ENCODE data around the gene RNF103. TPM values are rescaled to one million over a fixed set of nuclear protein-coding genes. Genes with fewer than 3 reads are reported as not detected.

RNF103 gene
- polyA plus RNA-seq, 3 donors: 1.0 to 31.9 (median 2.2) TPM

GRCh38 chr2:86636842-86637241 lies 13.2 kb upstream of the RNF103 start:
- no peaks in the 10 kb centered on the region for H3K27me3 ChIP-seq (ENCODE audit: control insufficient read depth in 2 of 2, insufficient read depth in 2 of 2, low read length in 2 of 2)
- H4K20me1 ChIP-seq (ENCODE audit: insufficient read depth, low read length): no peaks in the 10 kb centered on the region
- WGBS (ENCODE audit: insufficient coverage): 81% methylated on average over 4 of the region's 5 CpGs
- H3K9ac ChIP-seq (ENCODE audit: insufficient read depth, low read length, poor library complexity, severe bottlenecking): no peak overlapping the region
- TF ChIP-seq CTCF (IDR thresholded peaks at IDR 0.05): no peak
- no peaks in the 10 kb centered on the region for H3K36me3 ChIP-seq (replicated peaks in 1 of 2; ENCODE audit: control insufficient read depth in 1 of 2, insufficient read depth in 2 of 2, low read length in 2 of 2)
- H3K27ac Mint-ChIP-seq: no peak overlapping the region
- no peaks in the 10 kb centered on the region for H3K36me3 Mint-ChIP-seq
- H2AFZ ChIP-seq (ENCODE audit: insufficient read depth, low read depth, low read length, poor library complexity, severe bottlenecking): no peak overlapping the region
- no peak overlapping the region for H3K4me2 ChIP-seq (replicated peaks; ENCODE audit: extremely low read depth, low read length, poor library complexity, severe bottlenecking)
- H3K4me1 Mint-ChIP-seq: no peaks in the 10 kb centered on the region
- no peak for DNase-seq
- H3K27me3 Mint-ChIP-seq (ENCODE audit: low read depth in 3 of 3): peaks cover 0 to 4% (median 4%) of the 10 kb centered on the region in 3 donors
- H3K4me3 ChIP-seq (replicated peaks in 1 of 3; ENCODE audit: low read depth in 2 of 3, low read length in 3 of 3): no peak overlapping the region
- H3K9me3 ChIP-seq (replicated peaks in 1 of 2; ENCODE audit: control insufficient read depth in 1 of 2, insufficient read depth in 1 of 2, low read length in 2 of 2): peaks cover 0 to 3% of the 10 kb centered on the region in 2 donors
- intact Hi-C loops (cut with micrococcal nuclease): no loop called here
- H3K79me2 ChIP-seq (ENCODE audit: insufficient read depth, low read length): no peaks in the 10 kb centered on the region
- no peak overlapping the region for H3K27ac ChIP-seq (ENCODE audit: low read depth in 1 of 2, low read length in 2 of 2)
- no peaks in the 10 kb centered on the region for H3K4me1 ChIP-seq (ENCODE audit: control insufficient read depth in 1 of 2, insufficient read depth in 2 of 2, low read length in 2 of 2)
- H3K4me3 Mint-ChIP-seq: no peak overlapping the region
- peaks cover 4 to 12% (median 10%) of the 10 kb centered on the region in 7 donors for H3K9me3 Mint-ChIP-seq

GRCh38 chr2:86634352-86634751 lies 10.7 kb upstream of the RNF103 start:
- Mint-ChIP-seq H3K27ac (no peak overlapping the region), H3K27me3 (ENCODE audit: low read depth in 3 of 3) (peaks cover 0 to 4% (median 4%) of the 10 kb centered on the region in 3 donors), H3K4me1 (no peaks in the 10 kb centered on the region), H3K4me3 (no peak overlapping the region), H3K36me3 (no peaks in the 10 kb centered on the region), H3K9me3 (peaks cover 0 to 5% (median 0%) of the 10 kb centered on the region in 7 donors)
- no peak overlapping the region for H3K4me3 ChIP-seq (replicated peaks in 1 of 3; ENCODE audit: low read depth in 2 of 3, low read length in 3 of 3)
- no peaks in the 10 kb centered on the region for H3K9me3 ChIP-seq (replicated peaks in 1 of 2; ENCODE audit: control insufficient read depth in 1 of 2, insufficient read depth in 1 of 2, low read length in 2 of 2)
- H2AFZ ChIP-seq (ENCODE audit: insufficient read depth, low read depth, low read length, poor library complexity, severe bottlenecking): no peak overlapping the region
- H3K27ac ChIP-seq (ENCODE audit: low read depth in 1 of 2, low read length in 2 of 2): no peak overlapping the region
- H3K9ac ChIP-seq (ENCODE audit: insufficient read depth, low read length, poor library complexity, severe bottlenecking): no peak overlapping the region
- DNase-seq: no peak
- H3K27me3 ChIP-seq (ENCODE audit: control insufficient read depth in 2 of 2, insufficient read depth in 2 of 2, low read length in 2 of 2): no peaks in the 10 kb centered on the region
- intact Hi-C loops (cut with micrococcal nuclease): no loop called here
- no peaks in the 10 kb centered on the region for H3K79me2 ChIP-seq (ENCODE audit: insufficient read depth, low read length)
- WGBS (ENCODE audit: insufficient coverage): 96% methylated on average over 5 of the region's 6 CpGs
- no peaks in the 10 kb centered on the region for H4K20me1 ChIP-seq (ENCODE audit: insufficient read depth, low read length)
- no peaks in the 10 kb centered on the region for H3K4me1 ChIP-seq (ENCODE audit: control insufficient read depth in 1 of 2, insufficient read depth in 2 of 2, low read length in 2 of 2)
- H3K36me3 ChIP-seq (replicated peaks in 1 of 2; ENCODE audit: control insufficient read depth in 1 of 2, insufficient read depth in 2 of 2, low read length in 2 of 2): no peaks in the 10 kb centered on the region
- no peak for TF ChIP-seq CTCF (IDR thresholded peaks at IDR 0.05)
- H3K4me2 ChIP-seq (replicated peaks; ENCODE audit: extremely low read depth, low read length, poor library complexity, severe bottlenecking): no peak overlapping the region
